HG03558 (cell line): Measurements from ENCODE around the gene MOK.

Source experiments
- ATAC-seq: cut with Tn5 transposase; IDR thresholded peaks from one replicate; pipeline ENCODE4 v1.9.1; 2021; ENCODE audit warnings: moderate number of reproducible peaks; ENCODE audit not compliant: unreplicated experiment; ENCODE audit errors: extremely low read depth

Gene MOK

GRCh38 chr14:102187568-102188001, 117.4 kb downstream of the MOK start:
- no peak for ATAC-seq

- ATAC-seq: no peak
Observed at GRCh38 chr14:102187044-102187443, 117.9 kb downstream of the MOK start.

- no peak for ATAC-seq
Observed at GRCh38 chr14:102185360-102185759, 119.6 kb downstream of the MOK start.

- ATAC-seq: no peak
Observed at GRCh38 chr14:102184316-102185035, 120.5 kb downstream of the MOK start.

- no peak for ATAC-seq
Observed at GRCh38 chr14:102183886-102184285, 121.1 kb downstream of the MOK start.

GRCh38 chr14:102182936-102183619, 121.9 kb downstream of the MOK start:
- no peak for ATAC-seq

GRCh38 chr14:102182190-102182589, 122.8 kb downstream of the MOK start:
- ATAC-seq: no peak

GRCh38 chr14:102181187-102181586, 123.8 kb downstream of the MOK start:
- ATAC-seq: no peak

- ATAC-seq: no peak
Observed at GRCh38 chr14:102180248-102180998, 124.5 kb downstream of the MOK start.
